Caco-2 (cell line): Measurements from ENCODE around the gene CRB2. TPM values are rescaled to one million over a fixed set of nuclear protein-coding genes. Genes with fewer than 3 reads are reported as not detected.

Experiments used
- BruUV-seq: library from RNA; stranded (reverse); fragments of 400-500 nt; replicated peaks from 2 replicates; lab custom pipeline; 2021; lab: Mats Ljungman, UMichigan
- CTCF ChIA-PET: fragments of 300-600 bp; sonication (Branson Sonifier 250); formaldehyde crosslinking; loops from one replicate; lab custom pipeline; 2022; ENCODE audit warnings: antibody characterized with exemption; lab: Charles Lee
- POLR2A ChIA-PET: fragments of 300-600 bp; sonication (Branson Sonifier 250); formaldehyde crosslinking; loops from one replicate; lab custom pipeline; 2022; ENCODE audit warnings: antibody characterized with exemption; lab: Charles Lee
- DNase-seq, 2 experiments: peaks; one replicate each; pipeline versions ENCODE4 v3.0.0 to v3.0.0-alpha.2; 2020 to 2022
- H3K27me3 ChIP-seq: replicated peaks from 2 replicates; pipeline ENCODE4 v1.6.0; 2011; ENCODE audit warnings: low read length; ENCODE audit not compliant: control insufficient read depth, insufficient read depth
- H3K36me3 ChIP-seq: 2 replicates; pipeline ENCODE4 v1.5.1; 2011; ENCODE audit warnings: low read length; ENCODE audit not compliant: control insufficient read depth, insufficient read depth
- H3K4me1 ChIP-seq: fragments of 250-450 bp; sonication (Bioruptor Pico); 2 replicates; pipeline ENCODE4 v1.5.1; 2020; ENCODE audit warnings: mild to moderate bottlenecking
- H3K4me3 ChIP-seq: 2 replicates; pipeline ENCODE4 v1.5.1; 2011; ENCODE audit warnings: low read depth, mild to moderate bottlenecking, control low read depth, low read length
- H3K9me3 ChIP-seq: fragments of 250-450 bp; sonication (Bioruptor Pico); 2 replicates; pipeline ENCODE4 v1.5.1; 2020; ENCODE audit warnings: mild to moderate bottlenecking, moderate library complexity
- H3K27ac Mint-ChIP-seq: one replicate; pipeline ENCODE4 v1.8.0; 2022; ENCODE audit warnings: mixed read lengths; ENCODE audit not compliant: unreplicated experiment
- H3K27me3 Mint-ChIP-seq: one replicate; pipeline ENCODE4 v1.8.0; 2022; ENCODE audit warnings: mixed read lengths; ENCODE audit not compliant: insufficient read depth, unreplicated experiment
- H3K36me3 Mint-ChIP-seq: one replicate; pipeline ENCODE4 v1.8.0; 2022; ENCODE audit warnings: mild to moderate bottlenecking, mixed read lengths; ENCODE audit not compliant: insufficient read depth, unreplicated experiment
- H3K4me1 Mint-ChIP-seq: one replicate; pipeline ENCODE4 v1.8.0; 2022; ENCODE audit warnings: low read depth, mixed read lengths; ENCODE audit not compliant: unreplicated experiment
- H3K4me3 Mint-ChIP-seq: one replicate; pipeline ENCODE4 v1.8.0; 2022; ENCODE audit warnings: mild to moderate bottlenecking, moderate library complexity, mixed read lengths; ENCODE audit not compliant: unreplicated experiment
- H3K9me3 Mint-ChIP-seq: one replicate; pipeline ENCODE4 v1.8.0; 2022; ENCODE audit warnings: mixed read lengths; ENCODE audit not compliant: unreplicated experiment
- intact Hi-C: fragments of 100-400 bp; cut with micrococcal nuclease; formaldehyde crosslinking; loops from one replicate; pipeline ENCODE4 v1.10.0; 2022; ENCODE audit not compliant: unreplicated experiment
- total RNA-seq: library from RNA; stranded (reverse); gene quantifications from 2 replicates; pipeline ENCODE4 v1.2.3, GENCODE V29; 2022
- TF ChIP-seq, protein P1 (sequence below), 2 experiments: fragments of 200-600 bp in 1 of 2; IDR thresholded peaks; 1 replicate in 1 of 2; 2 replicates in 1 of 2; pipeline versions ENCODE4 v1.5.1 to v1.8.0; 2011 to 2022; ENCODE audit warnings: antibody characterized with exemption in 1 of 2, control low read depth in 1 of 2, inconsistent platforms in 1 of 2, low read depth in 1 of 2, low read length in 1 of 2, mild to moderate bottlenecking in 1 of 2, moderate library complexity in 1 of 2; ENCODE audit not compliant: insufficient read depth in 1 of 2, severe bottlenecking in 1 of 2, unreplicated experiment in 1 of 2

The CRB2 gene
- total RNA-seq, 1 experiment from 2014 or later = 0.34 TPM

GRCh38 chr9:123421186-123421585, 65.2 kb downstream of the CRB2 start:
- POLR2A ChIA-PET = no interaction called here
- no TSS peak for BruUV-seq
- H3K27me3 Mint-ChIP-seq = no peaks in the 10 kb centered on the region

GRCh38 chr9:123421801-123422455, 65.9 kb downstream of the CRB2 start:
- no peaks in the 10 kb centered on the region for H3K9me3 ChIP-seq
- peak; percentile 17 to 43 for DNase-seq
- no peaks in the 10 kb centered on the region for H3K27me3 ChIP-seq
- ChIA-PET CTCF (interaction anchor here (0.7 kb wide), 1 partner anchor 38 kb away, joined by 4 read pairs; no protein-coding TSS in a partner anchor), POLR2A (interaction anchor here (0.7 kb wide), 1 partner anchor 105 kb away, joined by 4 read pairs; no protein-coding TSS in a partner anchor)
- H3K4me3 ChIP-seq = no peak overlapping the region
- TF ChIP-seq, protein P1, sequence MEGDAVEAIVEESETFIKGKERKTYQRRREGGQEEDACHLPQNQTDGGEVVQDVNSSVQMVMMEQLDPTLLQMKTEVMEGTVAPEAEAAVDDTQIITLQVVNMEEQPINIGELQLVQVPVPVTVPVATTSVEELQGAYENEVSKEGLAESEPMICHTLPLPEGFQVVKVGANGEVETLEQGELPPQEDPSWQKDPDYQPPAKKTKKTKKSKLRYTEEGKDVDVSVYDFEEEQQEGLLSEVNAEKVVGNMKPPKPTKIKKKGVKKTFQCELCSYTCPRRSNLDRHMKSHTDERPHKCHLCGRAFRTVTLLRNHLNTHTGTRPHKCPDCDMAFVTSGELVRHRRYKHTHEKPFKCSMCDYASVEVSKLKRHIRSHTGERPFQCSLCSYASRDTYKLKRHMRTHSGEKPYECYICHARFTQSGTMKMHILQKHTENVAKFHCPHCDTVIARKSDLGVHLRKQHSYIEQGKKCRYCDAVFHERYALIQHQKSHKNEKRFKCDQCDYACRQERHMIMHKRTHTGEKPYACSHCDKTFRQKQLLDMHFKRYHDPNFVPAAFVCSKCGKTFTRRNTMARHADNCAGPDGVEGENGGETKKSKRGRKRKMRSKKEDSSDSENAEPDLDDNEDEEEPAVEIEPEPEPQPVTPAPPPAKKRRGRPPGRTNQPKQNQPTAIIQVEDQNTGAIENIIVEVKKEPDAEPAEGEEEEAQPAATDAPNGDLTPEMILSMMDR (IDR thresholded peaks at IDR 0.05; ENCODE audit: insufficient read depth in 1 of 2, low read depth in 1 of 2, low read length in 1 of 2, severe bottlenecking in 1 of 2, unreplicated experiment in 1 of 2) = no peak
- H3K4me1 Mint-ChIP-seq = peaks cover 6% of the 10 kb centered on the region
- peaks cover 41% of the 10 kb centered on the region for H3K36me3 Mint-ChIP-seq
- no peaks in the 10 kb centered on the region for H3K9me3 Mint-ChIP-seq
- no peaks in the 10 kb centered on the region for H3K27me3 Mint-ChIP-seq
- peak overlapping the region; percentile 83 for H3K27ac Mint-ChIP-seq
- intact Hi-C loops = no loop called here
- BruUV-seq = no TSS peak
- no peak overlapping the region for H3K4me3 Mint-ChIP-seq
- no peaks in the 10 kb centered on the region for H3K4me1 ChIP-seq
- no peaks in the 10 kb centered on the region; the same call in 1 of the 2 replicates for H3K36me3 ChIP-seq

More at GRCh38 chr9:123421186-123421585, 65.2 kb downstream of the CRB2 start:
- no peaks in the 10 kb centered on the region for H3K9me3 Mint-ChIP-seq
- H3K4me3 ChIP-seq = no peak overlapping the region
- H3K27me3 ChIP-seq = no peaks in the 10 kb centered on the region
- intact Hi-C loops = no loop called here
- H3K36me3 ChIP-seq = no peaks in the 10 kb centered on the region; the same call in 1 of the 2 replicates
- no peak overlapping the region for H3K4me3 Mint-ChIP-seq
- TF ChIP-seq, protein P1 (IDR thresholded peaks at IDR 0.05; ENCODE audit: insufficient read depth in 1 of 2, low read depth in 1 of 2, low read length in 1 of 2, severe bottlenecking in 1 of 2, unreplicated experiment in 1 of 2) = no peak
- peaks cover 6% of the 10 kb centered on the region for H3K4me1 Mint-ChIP-seq
- peak overlapping the region; percentile 83 for H3K27ac Mint-ChIP-seq
- CTCF ChIA-PET = no interaction called here
- DNase-seq = no peak
- no peaks in the 10 kb centered on the region for H3K4me1 ChIP-seq
- no peaks in the 10 kb centered on the region for H3K9me3 ChIP-seq
- H3K36me3 Mint-ChIP-seq = peaks cover 38% of the 10 kb centered on the region

DNA sequence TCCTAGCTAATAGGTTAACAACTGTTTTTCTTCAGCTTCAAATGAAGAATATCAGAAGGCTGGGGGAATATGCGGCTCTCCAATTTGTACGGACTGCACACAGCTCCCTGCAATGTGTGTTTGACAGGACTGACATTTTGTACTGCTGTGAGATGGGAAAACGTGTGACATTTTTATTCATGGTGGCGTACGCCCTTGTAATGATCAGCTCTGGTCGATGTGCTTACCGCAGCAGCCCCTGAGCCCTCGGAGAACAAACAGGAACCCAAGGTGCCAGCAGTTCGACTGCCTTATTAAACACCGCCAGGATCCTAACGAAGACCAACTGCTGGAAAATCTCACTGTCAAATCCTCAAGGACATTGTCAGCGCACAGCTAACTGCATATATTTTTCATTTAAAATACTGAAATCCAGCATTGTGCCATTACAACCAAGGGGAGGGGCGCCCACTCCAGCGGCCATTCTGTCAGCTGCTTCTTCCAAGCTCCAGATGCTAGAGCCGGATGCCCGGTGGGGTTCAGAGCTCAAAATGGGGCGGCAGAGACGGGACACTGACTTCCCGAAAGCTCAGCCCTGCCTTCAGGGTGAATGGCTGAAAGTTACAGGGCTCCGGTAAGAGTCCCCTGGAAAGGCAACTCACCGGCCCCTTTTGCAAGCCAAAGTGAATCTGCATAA, 66.8 kb downstream of the CRB2 start:
- CTCF ChIA-PET = no interaction called here

More for the DNA sequence above, 66.8 kb downstream of the CRB2 start:
- Mint-ChIP-seq H3K9me3 (no peaks in the 10 kb centered on the region), H3K4me1 (peaks cover 6% of the 10 kb centered on the region), H3K36me3 (peaks cover 41% of the 10 kb centered on the region), H3K27me3 (no peaks in the 10 kb centered on the region), H3K27ac (no peak overlapping the region), H3K4me3 (no peak overlapping the region)
- Histone ChIP-seq H3K9me3 (no peaks in the 10 kb centered on the region), H3K4me3 (no peak overlapping the region), H3K27me3 (no peaks in the 10 kb centered on the region), H3K4me1 (no peaks in the 10 kb centered on the region), H3K36me3 (no peaks in the 10 kb centered on the region; the same call in 1 of the 2 replicates)
- POLR2A ChIA-PET = no interaction called here
- BruUV-seq = no TSS peak
- intact Hi-C loops = no loop called here
- peak in 1 of 2 experiments; percentile 11 for DNase-seq
- TF ChIP-seq, protein P1 (IDR thresholded peaks at IDR 0.05; ENCODE audit: insufficient read depth in 1 of 2, low read depth in 1 of 2, low read length in 1 of 2, severe bottlenecking in 1 of 2, unreplicated experiment in 1 of 2) = no peak
